A673 (cell line): ENCODE data around the gene MON2. TPM values are rescaled to one million over a fixed set of nuclear protein-coding genes. Genes with fewer than 3 reads are reported as not detected.
A peak's percentile ranks its signal among the peaks of the same experiment; 100 is the strongest.

ENCODE experiments used
- BruUV-seq: library from RNA; stranded (reverse); fragments of 400-500 nt; replicated peaks from 2 replicates; lab custom pipeline; 2021; lab: Mats Ljungman, UMichigan
- CTCF ChIA-PET: fragments of 300-600 bp; sonication (Branson Sonifier 250); formaldehyde crosslinking; loops from one replicate; lab custom pipeline; 2022; ENCODE audit warnings: antibody characterized with exemption; lab: Charles Lee
- POLR2A ChIA-PET: fragments of 300-600 bp; sonication (Branson Sonifier 250); formaldehyde crosslinking; loops from one replicate; lab custom pipeline; 2022; ENCODE audit warnings: antibody characterized with exemption; ENCODE audit not compliant: low non-redundant PET; lab: Charles Lee
- DNase-seq: peaks from one replicate; pipeline ENCODE4 v3.0.0-alpha.2; 2015; ENCODE audit warnings: low spot score
- H3K27ac ChIP-seq: fragments of 200-600 bp; sonication (generic); 2 replicates; pipeline ENCODE4 v1.5.1; 2016; ENCODE audit warnings: mixed run types, low read depth, mild to moderate bottlenecking, mixed read lengths, antibody characterized with exemption, low read length; ENCODE audit not compliant: poor library complexity, severe bottlenecking
- H3K27me3 ChIP-seq: fragments of 200-600 bp; sonication (generic); replicated peaks from 2 replicates; pipeline ENCODE4 v1.6.1; 2017; ENCODE audit warnings: mixed run types, low read depth, mild to moderate bottlenecking, mixed read lengths, antibody characterized with exemption, low read length; ENCODE audit not compliant: insufficient read depth, poor library complexity
- H3K36me3 ChIP-seq: fragments of 200-600 bp; sonication (generic); 2 replicates; pipeline ENCODE4 v1.6.1; 2016; ENCODE audit warnings: mixed run types, mild to moderate bottlenecking, mixed read lengths, antibody characterized with exemption, low read length; ENCODE audit not compliant: insufficient read depth, poor library complexity, severe bottlenecking
- H3K4me1 ChIP-seq: fragments of 200-600 bp; sonication (generic); 2 replicates; pipeline ENCODE4 v1.6.1; 2017; ENCODE audit warnings: mixed run types, mild to moderate bottlenecking, mixed read lengths, antibody characterized with exemption, low read length; ENCODE audit not compliant: insufficient read depth, poor library complexity, severe bottlenecking
- H3K4me3 ChIP-seq: fragments of 200-600 bp; sonication (generic); 2 replicates; pipeline ENCODE4 v1.5.1; 2016; ENCODE audit warnings: low read depth, mixed run types, mild to moderate bottlenecking, mixed read lengths, low read length; ENCODE audit not compliant: poor library complexity, severe bottlenecking
- H3K9me3 ChIP-seq: fragments of 200-600 bp; sonication (generic); 2 replicates; pipeline ENCODE4 v1.6.1; 2016; ENCODE audit warnings: mixed run types, low read depth, mild to moderate bottlenecking, mixed read lengths, antibody characterized with exemption, low read length; ENCODE audit not compliant: poor library complexity, severe bottlenecking
- EZH2 ChIP-seq: fragments of 200-600 bp; sonication (generic); IDR thresholded peaks from 2 replicates; pipeline ENCODE4 v1.6.1; 2017; ENCODE audit warnings: borderline replicate concordance, low read depth, mild to moderate bottlenecking, mixed read lengths, antibody characterized with exemption, low read length; ENCODE audit not compliant: poor library complexity, severe bottlenecking
- intact Hi-C: fragments of 100-400 bp; cut with micrococcal nuclease; formaldehyde crosslinking; loops from one replicate; pipeline ENCODE4 v1.10.0; 2022; ENCODE audit not compliant: unreplicated experiment
- total RNA-seq: library from RNA; stranded (reverse); gene quantifications from 2 replicates; pipeline ENCODE4 v1.2.3, GENCODE V29; 2021
- TF ChIP-seq, protein P1 (sequence below): fragments of 300-800, 200-600 bp; sonication (generic); conservative IDR thresholded peaks from 2 replicates; pipeline ENCODE4 v1.5.1; 2017; ENCODE audit warnings: low read depth, mild to moderate bottlenecking, antibody characterized with exemption, low read length, moderate library complexity, mixed read lengths

MON2 gene
- total RNA-seq, 1 experiment from 2014 or later, result 36.0 TPM

DNA sequence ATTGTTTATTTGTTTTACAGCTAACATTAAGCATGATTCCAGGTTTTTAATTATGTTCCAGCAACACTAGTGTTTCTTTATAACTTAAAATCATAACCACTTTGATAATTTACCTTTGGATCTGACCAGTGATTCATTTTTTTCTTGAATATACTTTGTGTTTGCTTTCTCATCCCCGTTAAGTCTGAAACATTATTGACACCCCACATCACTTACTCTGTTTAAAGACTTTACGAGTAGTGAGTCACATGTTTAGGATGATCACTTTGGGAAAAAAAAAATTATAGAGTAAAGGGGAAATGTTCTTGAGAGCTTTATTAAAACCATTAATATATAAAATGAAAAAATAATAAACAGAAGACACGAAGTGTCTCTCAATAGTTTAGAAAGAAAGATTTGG is 132.2 kb downstream of the MON2 start:
- no TSS peak for BruUV-seq
- H3K27ac ChIP-seq, result no peak overlapping the region
- H3K4me3 ChIP-seq, result no peak overlapping the region
- H3K4me1 ChIP-seq, result peaks cover 9% of the 10 kb centered on the region
- POLR2A ChIA-PET, result no interaction called here
- H3K9me3 ChIP-seq, result no peaks in the 10 kb centered on the region
- no peaks in the 10 kb centered on the region for H3K27me3 ChIP-seq
- TF ChIP-seq, protein P1, sequence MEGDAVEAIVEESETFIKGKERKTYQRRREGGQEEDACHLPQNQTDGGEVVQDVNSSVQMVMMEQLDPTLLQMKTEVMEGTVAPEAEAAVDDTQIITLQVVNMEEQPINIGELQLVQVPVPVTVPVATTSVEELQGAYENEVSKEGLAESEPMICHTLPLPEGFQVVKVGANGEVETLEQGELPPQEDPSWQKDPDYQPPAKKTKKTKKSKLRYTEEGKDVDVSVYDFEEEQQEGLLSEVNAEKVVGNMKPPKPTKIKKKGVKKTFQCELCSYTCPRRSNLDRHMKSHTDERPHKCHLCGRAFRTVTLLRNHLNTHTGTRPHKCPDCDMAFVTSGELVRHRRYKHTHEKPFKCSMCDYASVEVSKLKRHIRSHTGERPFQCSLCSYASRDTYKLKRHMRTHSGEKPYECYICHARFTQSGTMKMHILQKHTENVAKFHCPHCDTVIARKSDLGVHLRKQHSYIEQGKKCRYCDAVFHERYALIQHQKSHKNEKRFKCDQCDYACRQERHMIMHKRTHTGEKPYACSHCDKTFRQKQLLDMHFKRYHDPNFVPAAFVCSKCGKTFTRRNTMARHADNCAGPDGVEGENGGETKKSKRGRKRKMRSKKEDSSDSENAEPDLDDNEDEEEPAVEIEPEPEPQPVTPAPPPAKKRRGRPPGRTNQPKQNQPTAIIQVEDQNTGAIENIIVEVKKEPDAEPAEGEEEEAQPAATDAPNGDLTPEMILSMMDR, result no peak
- no peak for TF ChIP-seq EZH2
- DNase-seq, result no peak
- intact Hi-C loops, result no loop called here
- no peaks in the 10 kb centered on the region for H3K36me3 ChIP-seq
- CTCF ChIA-PET, result no interaction called here

DNA sequence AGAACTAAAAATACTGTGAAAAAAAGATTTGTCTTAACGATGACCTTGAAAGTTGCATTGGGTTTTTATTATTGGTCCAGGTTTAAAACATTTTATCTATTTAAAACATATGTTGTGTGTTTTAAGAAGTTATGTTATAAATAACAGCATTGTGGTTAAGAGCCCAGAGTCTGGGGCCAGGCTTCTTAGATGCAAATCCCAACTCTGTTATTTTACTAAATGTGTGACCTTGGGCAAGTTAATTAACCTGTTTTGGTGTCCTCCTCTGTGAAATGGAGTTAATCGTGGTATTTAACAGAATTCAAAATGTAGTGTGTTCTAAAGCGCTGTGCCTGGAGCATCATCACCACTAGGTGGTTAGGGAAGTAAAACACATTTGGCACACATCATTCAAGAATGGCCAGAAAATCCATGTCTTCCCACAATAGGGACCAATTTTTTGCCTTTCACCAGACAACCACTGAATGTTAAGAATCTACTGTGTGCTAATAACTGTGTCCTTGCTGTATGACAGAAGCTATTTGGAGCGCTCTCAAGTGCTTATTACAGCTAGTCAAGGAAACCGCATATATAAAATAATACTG is 133.3 kb downstream of the MON2 start:
- ChIA-PET POLR2A (no interaction called here), CTCF (no interaction called here)
- intact Hi-C loops, result loop anchor here (5.0 kb wide), 1 partner anchor 112 kb away; no protein-coding TSS in a partner anchor
- peak; percentile 23 for DNase-seq
- Histone ChIP-seq H3K9me3 (no peaks in the 10 kb centered on the region), H3K27me3 (no peaks in the 10 kb centered on the region), H3K4me3 (no peak overlapping the region), H3K4me1 (peaks cover 10% of the 10 kb centered on the region), H3K27ac (no peak overlapping the region), H3K36me3 (no peaks in the 10 kb centered on the region)
- no TSS peak for BruUV-seq
- TF ChIP-seq, protein P1, result peak; percentile 33; the same call in 1 of the 2 replicates
- no peak for TF ChIP-seq EZH2

DNA sequence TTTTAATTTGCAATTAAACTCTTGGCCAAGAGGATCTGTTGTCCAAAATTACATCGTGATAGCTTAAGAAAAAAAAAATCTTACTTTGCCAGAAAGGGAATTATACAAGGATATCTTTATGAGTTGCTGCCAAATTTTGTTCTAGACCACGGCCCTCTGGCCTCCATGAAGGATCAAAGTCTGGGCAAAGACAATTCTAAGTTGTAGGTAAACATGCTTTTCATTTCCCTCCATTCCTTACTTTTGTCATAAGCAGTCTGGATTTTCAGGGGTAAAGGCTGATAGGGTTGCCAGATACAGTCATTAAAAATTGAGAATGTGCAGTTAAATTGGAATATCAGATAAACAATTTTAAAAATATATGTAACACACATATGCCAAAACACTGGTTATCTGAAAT is 135.1 kb downstream of the MON2 start:
- Histone ChIP-seq H3K4me3 (peak overlapping the region; percentile 75), H3K27ac (peak overlapping the region; percentile 99), H3K9me3 (no peaks in the 10 kb centered on the region), H3K4me1 (peaks cover 19% of the 10 kb centered on the region), H3K36me3 (no peaks in the 10 kb centered on the region), H3K27me3 (no peaks in the 10 kb centered on the region)
- no peak for TF ChIP-seq EZH2
- TF ChIP-seq, protein P1, result no peak
- no TSS peak for BruUV-seq
- intact Hi-C loops, result loop anchor here (1.0 to 5.0 kb wide), 2 partner anchors 111 to 193 kb away; no protein-coding TSS in a partner anchor
- ChIA-PET POLR2A (interaction anchor here (0.6 kb wide), 2 partner anchors 9 to 50 kb away, joined by 5 read pairs; no protein-coding TSS in a partner anchor), CTCF (no interaction called here)
- DNase-seq, result no peak
